Effector memory CD8-positive, alpha-beta T cell (primary cell): Measurements from ENCODE around the gene MED13L.

Source experiments
- ATAC-seq: fragments of 150-1000 bp; cut with Tn5 transposase; replicated peaks from 2 replicates; pipeline ENCODE4 v1.10.0; 2021; ENCODE audit warnings: mild to moderate bottlenecking, moderate library complexity
- DNase-seq, 3 experiments: peaks; one replicate each; pipeline ENCODE4 v3.0.0; 2021
- H3K27ac Mint-ChIP-seq, 2 donors: one replicate each; pipeline ENCODE4 v1.8.0; 2022; ENCODE audit warnings: mild to moderate bottlenecking in 2 of 2, mixed read lengths in 2 of 2, moderate library complexity in 2 of 2
- H3K27me3 Mint-ChIP-seq, 2 donors: one replicate each; pipeline ENCODE4 v1.8.0; 2022; ENCODE audit warnings: mixed read lengths in 2 of 2
- H3K36me3 Mint-ChIP-seq: one replicate; pipeline ENCODE4 v1.8.0; 2022; ENCODE audit warnings: mild to moderate bottlenecking, moderate library complexity, mixed read lengths; ENCODE audit not compliant: insufficient read depth
- H3K4me1 Mint-ChIP-seq, 2 donors: one replicate each; pipeline ENCODE4 v1.8.0; 2022; ENCODE audit warnings: low read depth in 2 of 2, mixed read lengths in 2 of 2
- H3K4me3 Mint-ChIP-seq, 2 donors: one replicate each; pipeline ENCODE4 v1.8.0; 2022; ENCODE audit warnings: mild to moderate bottlenecking in 2 of 2, mixed read lengths in 2 of 2, moderate library complexity in 2 of 2
- H3K9me3 Mint-ChIP-seq, 2 donors: one replicate each; pipeline ENCODE4 v1.8.0; 2022; ENCODE audit warnings: mixed read lengths in 2 of 2

The MED13L gene

GRCh38 chr12:116162071-116162470, 115.4 kb downstream of the MED13L start:
- H3K9me3 Mint-ChIP-seq: no peaks in the 10 kb centered on the region
- H3K36me3 Mint-ChIP-seq: peaks cover 2% of the 10 kb centered on the region
- H3K4me3 Mint-ChIP-seq: no peak overlapping the region
- ATAC-seq: no peak
- no peak for DNase-seq
- no peak overlapping the region for H3K27ac Mint-ChIP-seq
- H3K4me1 Mint-ChIP-seq: peaks cover 26 to 54% of the 10 kb centered on the region in 2 donors
- no peaks in the 10 kb centered on the region for H3K27me3 Mint-ChIP-seq

- DNase-seq (no peak), ATAC-seq (no peak)
- H3K27ac Mint-ChIP-seq: no peak overlapping the region
- no peaks in the 10 kb centered on the region for H3K27me3 Mint-ChIP-seq
- no peaks in the 10 kb centered on the region for H3K9me3 Mint-ChIP-seq
- no peak overlapping the region for H3K4me3 Mint-ChIP-seq
- peaks cover 2% of the 10 kb centered on the region for H3K36me3 Mint-ChIP-seq
- peaks cover 25 to 53% of the 10 kb centered on the region in 2 donors for H3K4me1 Mint-ChIP-seq
Observed at GRCh38 chr12:116161588-116161987, 115.9 kb downstream of the MED13L start.

GRCh38 chr12:116160883-116161458, 116.5 kb downstream of the MED13L start:
- peaks cover 2% of the 10 kb centered on the region for H3K36me3 Mint-ChIP-seq
- H3K27me3 Mint-ChIP-seq: no peaks in the 10 kb centered on the region
- H3K4me1 Mint-ChIP-seq: peaks cover 22 to 51% of the 10 kb centered on the region in 2 donors
- no peaks in the 10 kb centered on the region for H3K9me3 Mint-ChIP-seq
- H3K4me3 Mint-ChIP-seq: no peak overlapping the region
- H3K27ac Mint-ChIP-seq: no peak overlapping the region
- DNase-seq (no peak), ATAC-seq (no peak)

GRCh38 chr12:116160231-116160630, 117.3 kb downstream of the MED13L start:
- no peak overlapping the region for H3K4me3 Mint-ChIP-seq
- no peak for ATAC-seq
- DNase-seq: no peak

GRCh38 chr12:116159593-116160200, 117.8 kb downstream of the MED13L start:
- Mint-ChIP-seq H3K36me3 (peaks cover 2% of the 10 kb centered on the region), H3K27ac (no peak overlapping the region), H3K4me3 (no peak overlapping the region), H3K9me3 (no peaks in the 10 kb centered on the region), H3K4me1 (peaks cover 12 to 39% of the 10 kb centered on the region in 2 donors), H3K27me3 (no peaks in the 10 kb centered on the region)
- ATAC-seq: no peak
- DNase-seq: no peak

More at GRCh38 chr12:116160231-116160630, 117.3 kb downstream of the MED13L start:
- H3K27me3 Mint-ChIP-seq: no peaks in the 10 kb centered on the region
- no peaks in the 10 kb centered on the region for H3K9me3 Mint-ChIP-seq
- peaks cover 15 to 44% of the 10 kb centered on the region in 2 donors for H3K4me1 Mint-ChIP-seq
- no peak overlapping the region for H3K27ac Mint-ChIP-seq
- H3K36me3 Mint-ChIP-seq: peaks cover 2% of the 10 kb centered on the region

- DNase-seq: no peak
- Mint-ChIP-seq H3K36me3 (peaks cover 2% of the 10 kb centered on the region), H3K4me1 (peaks cover 12 to 41% of the 10 kb centered on the region in 2 donors), H3K27me3 (no peaks in the 10 kb centered on the region), H3K27ac (no peak overlapping the region), H3K4me3 (no peak overlapping the region), H3K9me3 (no peaks in the 10 kb centered on the region)
- no peak for ATAC-seq
Observed at GRCh38 chr12:116159175-116159574, 118.3 kb downstream of the MED13L start.

- ATAC-seq: no peak
- Mint-ChIP-seq H3K27me3 (no peaks in the 10 kb centered on the region), H3K9me3 (no peaks in the 10 kb centered on the region), H3K36me3 (peaks cover 2% of the 10 kb centered on the region), H3K4me1 (peaks cover 17 to 48% of the 10 kb centered on the region in 2 donors), H3K4me3 (no peak overlapping the region), H3K27ac (peak overlapping the region in 1 of 2 donors; percentile 1)
- DNase-seq: no peak
Observed at GRCh38 chr12:116157845-116158267, 119.6 kb downstream of the MED13L start.

- DNase-seq: no peak
Observed at GRCh38 chr12:116156614-116157013, 120.9 kb downstream of the MED13L start.

GRCh38 chr12:116155383-116155782, 122.1 kb downstream of the MED13L start:
- ATAC-seq (no peak), DNase-seq (no peak)
- Mint-ChIP-seq H3K36me3 (no peaks in the 10 kb centered on the region), H3K9me3 (no peaks in the 10 kb centered on the region), H3K27ac (no peak overlapping the region), H3K4me3 (no peak overlapping the region), H3K27me3 (no peaks in the 10 kb centered on the region), H3K4me1 (peaks cover 24 to 54% of the 10 kb centered on the region in 2 donors)

More at GRCh38 chr12:116156614-116157013, 120.9 kb downstream of the MED13L start:
- Mint-ChIP-seq H3K27ac (no peak overlapping the region), H3K4me1 (peaks cover 22 to 54% of the 10 kb centered on the region in 2 donors), H3K27me3 (no peaks in the 10 kb centered on the region), H3K4me3 (no peak overlapping the region), H3K9me3 (no peaks in the 10 kb centered on the region), H3K36me3 (peaks cover 2% of the 10 kb centered on the region)
- no peak for ATAC-seq

GRCh38 chr12:116153983-116154382, 123.5 kb downstream of the MED13L start:
- H3K9me3 Mint-ChIP-seq: no peaks in the 10 kb centered on the region
- no peak overlapping the region for H3K27ac Mint-ChIP-seq
- ATAC-seq (no peak), DNase-seq (no peak)
- H3K4me3 Mint-ChIP-seq: no peak overlapping the region
- no peaks in the 10 kb centered on the region for H3K36me3 Mint-ChIP-seq
- H3K27me3 Mint-ChIP-seq: no peaks in the 10 kb centered on the region
- H3K4me1 Mint-ChIP-seq: peaks cover 27 to 60% of the 10 kb centered on the region in 2 donors

- Mint-ChIP-seq H3K27me3 (no peaks in the 10 kb centered on the region), H3K27ac (no peak overlapping the region), H3K9me3 (no peaks in the 10 kb centered on the region), H3K4me3 (peak overlapping the region in 1 of 2 donors; percentile 5), H3K4me1 (peaks cover 28 to 59% of the 10 kb centered on the region in 2 donors), H3K36me3 (no peaks in the 10 kb centered on the region)
- ATAC-seq: no peak
- DNase-seq: no peak
Observed at GRCh38 chr12:116153113-116153512, 124.4 kb downstream of the MED13L start.

GRCh38 chr12:116152268-116152667, 125.2 kb downstream of the MED13L start:
- H3K4me3 Mint-ChIP-seq: no peak overlapping the region
- peak; percentile 82 for ATAC-seq
- H3K27ac Mint-ChIP-seq: no peak overlapping the region
- H3K9me3 Mint-ChIP-seq: no peaks in the 10 kb centered on the region
- DNase-seq: no peak
- H3K4me1 Mint-ChIP-seq: peaks cover 21 to 52% of the 10 kb centered on the region in 2 donors
- H3K27me3 Mint-ChIP-seq: no peaks in the 10 kb centered on the region
- H3K36me3 Mint-ChIP-seq: no peaks in the 10 kb centered on the region

GRCh38 chr12:116150452-116150851, 127.0 kb downstream of the MED13L start:
- no peak for DNase-seq
- no peak overlapping the region for H3K4me3 Mint-ChIP-seq
- no peaks in the 10 kb centered on the region for H3K36me3 Mint-ChIP-seq
- H3K4me1 Mint-ChIP-seq: peaks cover 20 to 46% of the 10 kb centered on the region in 2 donors
- H3K27me3 Mint-ChIP-seq: no peaks in the 10 kb centered on the region
- no peak overlapping the region for H3K27ac Mint-ChIP-seq
- no peaks in the 10 kb centered on the region for H3K9me3 Mint-ChIP-seq
- ATAC-seq: no peak

- H3K27ac Mint-ChIP-seq: no peak overlapping the region
- ATAC-seq (no peak), DNase-seq (no peak)
- no peak overlapping the region for H3K4me3 Mint-ChIP-seq
- no peaks in the 10 kb centered on the region for H3K27me3 Mint-ChIP-seq
- no peaks in the 10 kb centered on the region for H3K9me3 Mint-ChIP-seq
- H3K4me1 Mint-ChIP-seq: peaks cover 21 to 49% of the 10 kb centered on the region in 2 donors
- no peaks in the 10 kb centered on the region for H3K36me3 Mint-ChIP-seq
Observed at GRCh38 chr12:116150001-116150400, 127.5 kb downstream of the MED13L start.
